Stomach (tissue), 9 donors: ENCODE data around the gene MCMBP. TPM values are rescaled to one million over a fixed set of nuclear protein-coding genes. Genes with fewer than 3 reads are reported as not detected.

Experiments used
- DNase-seq, 2 donors: peaks; one replicate each; pipeline versions ENCODE4 v3.0.0 to v3.0.0-alpha.2; 2013 to 2019
- H3K27ac ChIP-seq, 5 donors: fragments of 200-600 bp in 4 of 5; sonication (generic) in 4 of 5; one replicate each; pipeline ENCODE4 v1.5.1; 2013 to 2019; ENCODE audit warnings: mild to moderate bottlenecking in 1 of 5, moderate library complexity in 1 of 5
- H3K27me3 ChIP-seq, 3 donors: fragments of 200-600 bp; sonication (generic); one replicate each; pipeline ENCODE4 v1.5.1; 2017 to 2019; ENCODE audit warnings: mixed run types in 1 of 3
- H3K36me3 ChIP-seq, 4 donors: fragments of 200-600 bp; sonication (generic); 1 replicate in 3 of 4; 2 replicates in 1 of 4; pipeline ENCODE4 v1.5.1; 2016 to 2019
- H3K4me1 ChIP-seq, 4 donors: fragments of 200-600 bp; sonication (generic); one replicate each; pipeline ENCODE4 v1.5.1; 2016 to 2019
- H3K4me3 ChIP-seq, 4 donors: fragments of 200-600 bp; sonication (generic) in 3 of 4; one replicate each; pipeline ENCODE4 v1.5.1; 2016 to 2019; ENCODE audit warnings: mild to moderate bottlenecking in 1 of 4
- H3K9me3 ChIP-seq, 4 donors: fragments of 200-600 bp; sonication (generic); one replicate each; pipeline ENCODE4 v1.5.1; 2016 to 2019
- EP300 ChIP-seq: sonication (generic); formaldehyde crosslinking; IDR thresholded peaks from one replicate; pipeline ENCODE4 v1.6.1; 2017; ENCODE audit warnings: antibody characterized with exemption
- POLR2A ChIP-seq, 4 donors: fragments of 450-650 bp; IDR thresholded peaks; one replicate each; pipeline ENCODE4 v1.6.1; 2016; ENCODE audit warnings: antibody characterized with exemption in 4 of 4, control low read depth in 2 of 4, mild to moderate bottlenecking in 1 of 4, moderate library complexity in 1 of 4
- POLR2AphosphoS5 ChIP-seq, 3 donors: sonication (generic); formaldehyde crosslinking; IDR thresholded peaks; one replicate each; pipeline ENCODE4 v1.6.1; 2016; ENCODE audit warnings: antibody characterized with exemption in 3 of 3
- WGBS, 5 donors: extraction: QIAGEN DNeasy Blood & Tissue Kit in 3 of 5; methylation state at CpG; one replicate each; pipeline versions ENCODE4 v1.1.5 to v1.1.7; 2013 to 2018; 5-methylcytosine and 5-hydroxymethylcytosine counted together
- intact Hi-C: fragments of 100-400 bp; cut with DNase I; formaldehyde crosslinking; loops from one replicate; pipeline ENCODE4 v1.15.1; 2023; ENCODE audit warnings: low total_unique reads
- polyA plus RNA-seq, 3 donors: library from polyadenylated mRNA; stranded (reverse); fragments of 200-250 nt; gene quantifications; one replicate each; pipeline ENCODE4 v1.2.3, GENCODE V29; 2013
- total RNA-seq, 5 donors: library from RNA; depleted of rRNA; stranded (reverse); fragments of >200 nt; gene quantifications; one replicate each; pipeline versions ENCODE4 v1.1.0 to v1.2.3, GENCODE V29; 2014 to 2016
- TF ChIP-seq, protein P1 (sequence below), 7 experiments: fragments of 450-650 bp in 4 of 7; fragments of 200-600 bp in 3 of 7; sonication (generic) in 3 of 7; IDR thresholded peaks; one replicate each; pipeline ENCODE4 v1.5.1; 2016 to 2019; ENCODE audit warnings: antibody characterized with exemption in 7 of 7, control low read depth in 2 of 7, mild to moderate bottlenecking in 1 of 7
- donor health status: healthy with polysubstance abuse.
- donor health status: Bipolar disorder and iron deficiency.
- donor health status: healthy.

MCMBP gene
- total and polyA plus RNA-seq, 8 donors = 17.5 to 88.9 (median 30.9) TPM

DNA sequence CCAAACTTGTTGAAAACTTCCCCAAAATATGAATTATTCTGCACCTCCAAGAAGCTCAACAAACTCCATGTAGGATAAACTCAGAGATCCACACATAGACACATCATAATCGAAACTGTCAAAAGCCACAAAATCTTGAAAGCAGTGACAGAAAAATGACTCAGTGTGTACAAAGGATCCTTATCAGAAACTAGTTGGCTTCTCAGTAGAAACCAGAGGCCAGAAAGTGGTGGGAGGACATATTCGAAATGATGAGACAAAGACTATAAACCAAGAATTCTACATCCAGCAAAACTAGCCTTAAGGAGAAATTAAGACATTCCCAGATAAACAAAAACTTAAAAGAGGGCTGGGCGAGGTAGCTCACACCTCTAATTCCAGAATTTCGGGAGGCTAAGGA, 38.5 kb downstream of the MCMBP start:
- Histone ChIP-seq H3K36me3 (peaks cover 67 to 100% (median 100%) of the 10 kb centered on the region in 4 donors), H3K27me3 (no peaks in the 10 kb centered on the region), H3K4me3 (no peak overlapping the region), H3K4me1 (no peaks in the 10 kb centered on the region), H3K27ac (no peak overlapping the region), H3K9me3 (no peaks in the 10 kb centered on the region)
- 73 to 88% (median 82%) methylated on average over 4 of the region's 4 CpGs for WGBS, 5 donors
- DNase-seq = no peak
- intact Hi-C loops = no loop called here
- TF ChIP-seq, protein P1, sequence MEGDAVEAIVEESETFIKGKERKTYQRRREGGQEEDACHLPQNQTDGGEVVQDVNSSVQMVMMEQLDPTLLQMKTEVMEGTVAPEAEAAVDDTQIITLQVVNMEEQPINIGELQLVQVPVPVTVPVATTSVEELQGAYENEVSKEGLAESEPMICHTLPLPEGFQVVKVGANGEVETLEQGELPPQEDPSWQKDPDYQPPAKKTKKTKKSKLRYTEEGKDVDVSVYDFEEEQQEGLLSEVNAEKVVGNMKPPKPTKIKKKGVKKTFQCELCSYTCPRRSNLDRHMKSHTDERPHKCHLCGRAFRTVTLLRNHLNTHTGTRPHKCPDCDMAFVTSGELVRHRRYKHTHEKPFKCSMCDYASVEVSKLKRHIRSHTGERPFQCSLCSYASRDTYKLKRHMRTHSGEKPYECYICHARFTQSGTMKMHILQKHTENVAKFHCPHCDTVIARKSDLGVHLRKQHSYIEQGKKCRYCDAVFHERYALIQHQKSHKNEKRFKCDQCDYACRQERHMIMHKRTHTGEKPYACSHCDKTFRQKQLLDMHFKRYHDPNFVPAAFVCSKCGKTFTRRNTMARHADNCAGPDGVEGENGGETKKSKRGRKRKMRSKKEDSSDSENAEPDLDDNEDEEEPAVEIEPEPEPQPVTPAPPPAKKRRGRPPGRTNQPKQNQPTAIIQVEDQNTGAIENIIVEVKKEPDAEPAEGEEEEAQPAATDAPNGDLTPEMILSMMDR (IDR thresholded peaks at IDR 0.05) = no peak
- no peak for TF ChIP-seq EP300
- TF ChIP-seq POLR2A (IDR thresholded peaks at IDR 0.05) = no peak
- no peak for TF ChIP-seq POLR2AphosphoS5 (IDR thresholded peaks at IDR 0.05)

- TF ChIP-seq POLR2AphosphoS5 (IDR thresholded peaks at IDR 0.05) (no peak), POLR2A (IDR thresholded peaks at IDR 0.05) (no peak), EP300 (no peak)
- TF ChIP-seq, protein P1 (IDR thresholded peaks at IDR 0.05) = no peak
- H3K36me3 ChIP-seq = peaks cover 57 to 100% (median 99%) of the 10 kb centered on the region in 4 donors
- H3K9me3 ChIP-seq = no peaks in the 10 kb centered on the region
- no peak overlapping the region for H3K27ac ChIP-seq
- H3K4me3 ChIP-seq = no peak overlapping the region
- 81 to 95% (median 83%) methylated on average over 2 of the region's 2 CpGs for WGBS, 5 donors
- no peaks in the 10 kb centered on the region for H3K27me3 ChIP-seq
- no peak for DNase-seq
- H3K4me1 ChIP-seq = peaks cover 0 to 4% (median 0%) of the 10 kb centered on the region in 4 donors
- intact Hi-C loops = no loop called here
Measured at GRCh38 chr10:119832951-119833350, 39.7 kb downstream of the MCMBP start.

DNA sequence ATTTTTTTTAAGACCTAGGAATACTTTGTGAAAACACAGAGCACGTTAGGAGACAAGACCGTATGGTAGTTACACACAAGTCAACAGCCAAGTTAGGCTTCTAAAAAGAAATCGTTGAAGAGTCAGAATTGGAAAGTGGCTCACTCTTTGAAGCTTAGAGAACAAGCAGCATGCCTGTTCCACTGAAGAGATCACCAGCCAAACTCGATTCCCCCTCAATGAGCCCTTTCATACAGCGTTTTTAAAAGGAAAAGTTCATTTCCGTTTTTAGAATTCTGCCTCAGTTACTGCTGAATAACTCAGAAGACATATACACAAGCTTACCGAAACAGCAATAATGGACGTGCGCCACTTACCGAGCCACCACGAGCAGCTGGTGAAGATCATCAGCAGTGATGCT, 41.0 kb downstream of the MCMBP start:
- intact Hi-C loops = no loop called here
- no peak for DNase-seq
- H3K36me3 ChIP-seq = peaks cover 46 to 100% (median 99%) of the 10 kb centered on the region in 4 donors
- no peaks in the 10 kb centered on the region for H3K9me3 ChIP-seq
- TF ChIP-seq EP300 = no peak
- TF ChIP-seq POLR2AphosphoS5 (IDR thresholded peaks at IDR 0.05) = no peak
- TF ChIP-seq POLR2A (IDR thresholded peaks at IDR 0.05) = no peak
- TF ChIP-seq, protein P1 (IDR thresholded peaks at IDR 0.05) = no peak
- no peak overlapping the region for H3K4me3 ChIP-seq
- H3K27ac ChIP-seq = no peak overlapping the region
- H3K4me1 ChIP-seq = peaks cover 0 to 10% (median 0%) of the 10 kb centered on the region in 4 donors
- whole genome bisulfite sequencing, 5 donors = 89 to 92% (median 90%) methylated on average over 11 of the region's 11 CpGs
- no peaks in the 10 kb centered on the region for H3K27me3 ChIP-seq

DNA sequence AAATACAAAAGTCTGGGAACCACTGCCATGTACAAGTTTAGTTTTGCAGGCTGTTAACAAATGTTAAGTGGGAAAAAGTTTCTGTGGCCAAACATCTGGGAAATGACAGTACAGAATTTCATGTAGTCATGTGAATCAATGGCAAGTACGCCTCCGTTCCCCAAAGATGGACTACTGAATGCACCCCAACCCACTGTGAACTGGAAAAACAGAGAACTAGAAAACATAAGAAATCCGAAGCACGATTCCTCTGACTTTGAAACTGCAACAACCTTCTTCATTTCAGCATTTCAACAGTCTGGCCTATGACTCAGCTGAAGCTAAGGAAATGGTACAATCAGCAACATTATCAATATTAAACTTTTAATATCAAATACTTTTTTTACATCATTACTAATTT, 41.8 kb downstream of the MCMBP start:
- Histone ChIP-seq H3K4me1 (peaks cover 0 to 10% (median 0%) of the 10 kb centered on the region in 4 donors), H3K36me3 (peaks cover 46 to 94% (median 93%) of the 10 kb centered on the region in 4 donors), H3K4me3 (no peak overlapping the region), H3K9me3 (no peaks in the 10 kb centered on the region), H3K27me3 (no peaks in the 10 kb centered on the region), H3K27ac (no peak overlapping the region)
- TF ChIP-seq, protein P1 (IDR thresholded peaks at IDR 0.05) = no peak
- TF ChIP-seq POLR2A (IDR thresholded peaks at IDR 0.05) = no peak
- TF ChIP-seq EP300 = no peak
- TF ChIP-seq POLR2AphosphoS5 (IDR thresholded peaks at IDR 0.05) = no peak
- 72 to 99% (median 92%) methylated on average over 4 of the region's 4 CpGs for WGBS, 5 donors
- intact Hi-C loops = no loop called here
- no peak for DNase-seq
